ENCODE data around the gene CD34.

DNA sequence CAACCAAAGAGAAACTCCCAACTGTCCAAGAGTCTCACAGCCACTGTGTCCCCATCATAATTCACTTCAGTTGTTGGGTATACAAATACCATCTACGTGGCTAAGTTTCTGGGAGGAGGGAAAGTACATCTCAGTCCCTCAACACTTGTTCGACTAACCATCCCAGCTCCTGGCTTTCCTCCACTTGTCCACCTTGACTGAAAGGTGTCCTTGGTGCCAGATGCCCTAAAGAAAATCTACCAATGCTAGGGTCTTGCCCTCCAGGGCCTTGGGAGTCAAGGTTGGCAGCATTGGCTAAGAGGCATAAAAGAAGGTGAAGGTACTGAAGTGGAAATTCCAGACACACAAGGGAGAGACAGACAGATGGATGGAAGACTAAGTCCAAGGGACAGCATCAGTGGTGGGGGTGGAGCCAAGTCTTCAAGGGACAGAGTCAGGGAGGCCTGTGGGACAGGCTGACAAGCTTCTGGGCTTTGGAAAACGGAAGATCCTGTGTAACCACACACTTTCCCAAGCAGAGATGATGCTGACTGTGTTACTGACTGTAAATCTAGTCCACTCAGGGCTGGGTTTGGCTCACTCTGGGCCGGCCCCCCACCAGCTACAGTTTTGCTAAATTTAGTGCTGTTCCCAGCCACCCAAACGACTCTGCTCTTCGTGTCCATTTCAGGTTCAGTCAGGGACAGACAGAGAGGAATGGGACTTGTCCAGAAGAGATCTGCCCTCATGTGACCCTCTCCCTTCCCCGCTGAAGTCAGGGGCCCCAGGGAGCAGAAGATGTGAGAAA, 60.1 kb downstream of the CD34 start:
- TF ChIP-seq, protein P1, sequence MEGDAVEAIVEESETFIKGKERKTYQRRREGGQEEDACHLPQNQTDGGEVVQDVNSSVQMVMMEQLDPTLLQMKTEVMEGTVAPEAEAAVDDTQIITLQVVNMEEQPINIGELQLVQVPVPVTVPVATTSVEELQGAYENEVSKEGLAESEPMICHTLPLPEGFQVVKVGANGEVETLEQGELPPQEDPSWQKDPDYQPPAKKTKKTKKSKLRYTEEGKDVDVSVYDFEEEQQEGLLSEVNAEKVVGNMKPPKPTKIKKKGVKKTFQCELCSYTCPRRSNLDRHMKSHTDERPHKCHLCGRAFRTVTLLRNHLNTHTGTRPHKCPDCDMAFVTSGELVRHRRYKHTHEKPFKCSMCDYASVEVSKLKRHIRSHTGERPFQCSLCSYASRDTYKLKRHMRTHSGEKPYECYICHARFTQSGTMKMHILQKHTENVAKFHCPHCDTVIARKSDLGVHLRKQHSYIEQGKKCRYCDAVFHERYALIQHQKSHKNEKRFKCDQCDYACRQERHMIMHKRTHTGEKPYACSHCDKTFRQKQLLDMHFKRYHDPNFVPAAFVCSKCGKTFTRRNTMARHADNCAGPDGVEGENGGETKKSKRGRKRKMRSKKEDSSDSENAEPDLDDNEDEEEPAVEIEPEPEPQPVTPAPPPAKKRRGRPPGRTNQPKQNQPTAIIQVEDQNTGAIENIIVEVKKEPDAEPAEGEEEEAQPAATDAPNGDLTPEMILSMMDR (IDR thresholded peaks at IDR 0.05): no peak
- no peak for TF ChIP-seq POLR2AphosphoS5 (IDR thresholded peaks at IDR 0.05)
- no peak for TF ChIP-seq POLR2A (IDR thresholded peaks at IDR 0.05)
- no peak for TF ChIP-seq EP300 (IDR thresholded peaks at IDR 0.05)

Measured in stomach (tissue), 4 donors.